Activated T-helper 1 cell treated with anti-CD3 and anti-CD28 coated beads, Interleukin-12 subunit alpha, Interleukin-12 subunit beta, Interleukin-2, Interleukin-4 antibody, amounts not matched to agents 30 ng/mL and 10 ng/mL and 1 ng/mL, durations not matched to agents 14 hours and 24 hours and 36 hours (primary cell): ENCODE results near the gene CCDC61. TPM values are rescaled to one million over a fixed set of nuclear protein-coding genes. Genes with fewer than 3 reads are reported as not detected.

Experiments
- DNase-seq: peaks from one replicate; pipeline ENCODE4 v3.0.0; 2021; ENCODE audit warnings: low spot score
- H3K27ac Mint-ChIP-seq: one replicate; pipeline ENCODE4 v1.8.0; 2021; ENCODE audit warnings: mild to moderate bottlenecking, mixed read lengths
- H3K27me3 Mint-ChIP-seq: one replicate; pipeline ENCODE4 v1.8.0; 2022; ENCODE audit warnings: mild to moderate bottlenecking, moderate library complexity, mixed read lengths; ENCODE audit not compliant: insufficient read depth
- H3K36me3 Mint-ChIP-seq: one replicate; pipeline ENCODE4 v1.8.0; 2021; ENCODE audit warnings: low read depth, mixed read lengths
- H3K4me1 Mint-ChIP-seq: one replicate; pipeline ENCODE4 v1.8.0; 2021; ENCODE audit warnings: low read depth, mixed read lengths
- H3K4me3 Mint-ChIP-seq: one replicate; pipeline ENCODE4 v1.8.0; 2021; ENCODE audit warnings: mild to moderate bottlenecking, moderate library complexity, mixed read lengths
- H3K9me3 Mint-ChIP-seq: one replicate; pipeline ENCODE4 v1.8.0; 2021; ENCODE audit warnings: mixed read lengths
- intact Hi-C: fragments of 100-400 bp; cut with micrococcal nuclease; formaldehyde crosslinking; loops from one replicate; pipeline ENCODE4 v1.15.1; 2024
- total RNA-seq: library from RNA; stranded (reverse); gene quantifications from 2 replicates; pipeline ENCODE4 v1.2.3, GENCODE V29; 2022

The CCDC61 gene
- total RNA-seq, result 24.0 and 24.1 TPM in 2 replicates

- H3K4me3 Mint-ChIP-seq, result no peak within 1 kb of the TSS
- H3K4me1 Mint-ChIP-seq, result peaks cover 17% of the 10 kb centered on the region
- intact Hi-C loops, result loop anchor here (1.0 to 10.0 kb wide), 10 partner anchors 21 to 590 kb away; partner anchors contain the start of genes DMWD, IRF2BP1, MYPOP and POLR1G
- peak; percentile 96 for DNase-seq
- no peak within 1 kb of the TSS for H3K27ac Mint-ChIP-seq
- H3K27me3 Mint-ChIP-seq, result peaks cover 4% of the 10 kb centered on the region
- peaks cover 6% of the 10 kb centered on the region for H3K36me3 Mint-ChIP-seq
- no peaks in the 10 kb centered on the region for H3K9me3 Mint-ChIP-seq
Measured at GRCh38 chr19:45994998-45995714, at the start of gene CCDC61. Gene CCDC61, plus strand, starts transcription at chr19:45995467. Its CDS starts 7,552 bp downstream, at chr19:46003019.

- H3K27me3 Mint-ChIP-seq, result peaks cover 9% of the 10 kb centered on the region
- DNase-seq, result no peak
- no peaks in the 10 kb centered on the region for H3K36me3 Mint-ChIP-seq
- no peak overlapping the region for H3K4me3 Mint-ChIP-seq
- intact Hi-C loops, result no loop called here
- H3K27ac Mint-ChIP-seq, result no peak overlapping the region
- peaks cover 8% of the 10 kb centered on the region for H3K4me1 Mint-ChIP-seq
- H3K9me3 Mint-ChIP-seq, result no peaks in the 10 kb centered on the region
Measured at GRCh38 chr19:45947926-45948325, 47.3 kb upstream of the CCDC61 start.

GRCh38 chr19:45952341-45952685 lies 43.0 kb upstream of the CCDC61 start:
- Mint-ChIP-seq H3K36me3 (no peaks in the 10 kb centered on the region), H3K27ac (no peak overlapping the region), H3K9me3 (no peaks in the 10 kb centered on the region), H3K4me1 (peaks cover 22% of the 10 kb centered on the region), H3K4me3 (no peak overlapping the region), H3K27me3 (peaks cover 9% of the 10 kb centered on the region)
- intact Hi-C loops, result no loop called here
- no peak for DNase-seq

GRCh38 chr19:45952686-45953505 lies 42.4 kb upstream of the CCDC61 start:
- no peaks in the 10 kb centered on the region for H3K9me3 Mint-ChIP-seq
- H3K27me3 Mint-ChIP-seq, result peaks cover 9% of the 10 kb centered on the region
- intact Hi-C loops, result no loop called here
- no peaks in the 10 kb centered on the region for H3K36me3 Mint-ChIP-seq
- peak overlapping the region; percentile 72 for H3K4me3 Mint-ChIP-seq
- peak; percentile 40 for DNase-seq
- peaks cover 22% of the 10 kb centered on the region for H3K4me1 Mint-ChIP-seq
- peak overlapping the region; percentile 42 for H3K27ac Mint-ChIP-seq

- DNase-seq, result no peak
- H3K4me1 Mint-ChIP-seq, result peaks cover 22% of the 10 kb centered on the region
- H3K27ac Mint-ChIP-seq, result no peak overlapping the region
- H3K9me3 Mint-ChIP-seq, result no peaks in the 10 kb centered on the region
- no peaks in the 10 kb centered on the region for H3K36me3 Mint-ChIP-seq
- intact Hi-C loops, result no loop called here
- H3K27me3 Mint-ChIP-seq, result peaks cover 9% of the 10 kb centered on the region
- no peak overlapping the region for H3K4me3 Mint-ChIP-seq
Measured at GRCh38 chr19:45953676-45954075, 41.6 kb upstream of the CCDC61 start.

- H3K4me3 Mint-ChIP-seq, result no peak overlapping the region
- no peak for DNase-seq
- intact Hi-C loops, result no loop called here
- peaks cover 9% of the 10 kb centered on the region for H3K27me3 Mint-ChIP-seq
- H3K36me3 Mint-ChIP-seq, result no peaks in the 10 kb centered on the region
- peaks cover 22% of the 10 kb centered on the region for H3K4me1 Mint-ChIP-seq
- H3K27ac Mint-ChIP-seq, result no peak overlapping the region
- no peaks in the 10 kb centered on the region for H3K9me3 Mint-ChIP-seq
Measured at GRCh38 chr19:45954156-45954555, 41.1 kb upstream of the CCDC61 start.

- H3K27ac Mint-ChIP-seq, result no peak overlapping the region
- H3K4me1 Mint-ChIP-seq, result peaks cover 22% of the 10 kb centered on the region
- DNase-seq, result no peak
- intact Hi-C loops, result no loop called here
- H3K36me3 Mint-ChIP-seq, result no peaks in the 10 kb centered on the region
- H3K9me3 Mint-ChIP-seq, result no peaks in the 10 kb centered on the region
- H3K4me3 Mint-ChIP-seq, result no peak overlapping the region
- peaks cover 16% of the 10 kb centered on the region for H3K27me3 Mint-ChIP-seq
Measured at GRCh38 chr19:45955905-45956608, 39.2 kb upstream of the CCDC61 start.

GRCh38 chr19:45958320-45958719 lies 36.9 kb upstream of the CCDC61 start:
- H3K4me1 Mint-ChIP-seq, result peaks cover 11% of the 10 kb centered on the region
- no peak overlapping the region for H3K27ac Mint-ChIP-seq
- H3K27me3 Mint-ChIP-seq, result peaks cover 17% of the 10 kb centered on the region
- H3K36me3 Mint-ChIP-seq, result no peaks in the 10 kb centered on the region
- no peaks in the 10 kb centered on the region for H3K9me3 Mint-ChIP-seq
- no peak for DNase-seq
- H3K4me3 Mint-ChIP-seq, result no peak overlapping the region
- intact Hi-C loops, result no loop called here

- DNase-seq, result no peak
- intact Hi-C loops, result no loop called here
- Mint-ChIP-seq H3K36me3 (no peaks in the 10 kb centered on the region), H3K27ac (no peak overlapping the region), H3K27me3 (peaks cover 17% of the 10 kb centered on the region), H3K4me3 (no peak overlapping the region), H3K4me1 (peaks cover 9% of the 10 kb centered on the region), H3K9me3 (no peaks in the 10 kb centered on the region)
Measured at GRCh38 chr19:45958769-45959516, 36.3 kb upstream of the CCDC61 start.

GRCh38 chr19:45959517-45960025 lies 35.7 kb upstream of the CCDC61 start:
- Mint-ChIP-seq H3K4me3 (no peak overlapping the region), H3K36me3 (no peaks in the 10 kb centered on the region), H3K27me3 (peaks cover 17% of the 10 kb centered on the region), H3K27ac (no peak overlapping the region), H3K4me1 (peaks cover 9% of the 10 kb centered on the region), H3K9me3 (no peaks in the 10 kb centered on the region)
- intact Hi-C loops, result no loop called here
- no peak for DNase-seq

- no peak overlapping the region for H3K27ac Mint-ChIP-seq
- no peak overlapping the region for H3K4me3 Mint-ChIP-seq
- H3K4me1 Mint-ChIP-seq, result no peaks in the 10 kb centered on the region
- H3K9me3 Mint-ChIP-seq, result no peaks in the 10 kb centered on the region
- H3K27me3 Mint-ChIP-seq, result peaks cover 19% of the 10 kb centered on the region
- intact Hi-C loops, result no loop called here
- DNase-seq, result no peak
- no peaks in the 10 kb centered on the region for H3K36me3 Mint-ChIP-seq
Measured at GRCh38 chr19:45960595-45961235, 34.6 kb upstream of the CCDC61 start.

GRCh38 chr19:45962021-45962420 lies 33.2 kb upstream of the CCDC61 start:
- Mint-ChIP-seq H3K4me3 (no peak overlapping the region), H3K9me3 (no peaks in the 10 kb centered on the region), H3K36me3 (no peaks in the 10 kb centered on the region), H3K27me3 (peaks cover 28% of the 10 kb centered on the region), H3K27ac (no peak overlapping the region), H3K4me1 (no peaks in the 10 kb centered on the region)
- intact Hi-C loops, result no loop called here
- no peak for DNase-seq
